ENCODE measurements around the gene PPP2R2C. TPM values are rescaled to one million over a fixed set of nuclear protein-coding genes. Genes with fewer than 3 reads are reported as not detected.
A peak's percentile ranks its signal among the peaks of the same experiment; 100 is the strongest.

Gene PPP2R2C
- total and polyA plus RNA-seq, 12 donors = 0.14 to 10.6 (median 4.2) TPM

DNA sequence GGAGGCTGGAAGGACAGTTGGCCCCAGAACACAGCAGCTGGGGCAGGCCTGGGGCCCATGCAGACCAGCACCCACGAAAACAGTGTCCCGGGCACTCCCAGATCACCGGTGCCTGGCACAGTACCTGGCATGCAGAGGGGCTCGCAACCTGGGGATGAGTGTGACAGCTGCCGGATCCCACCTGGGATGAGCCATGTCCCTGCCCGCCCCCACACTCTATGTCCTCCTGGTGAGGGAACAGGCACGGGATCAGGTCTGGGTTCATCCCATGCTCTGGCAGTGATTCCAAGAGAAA, 22.8 kb upstream of the PPP2R2C start:
- Histone ChIP-seq H3K36me3 (no peaks in the 10 kb centered on the region), H3K4me3 (no peak overlapping the region), H3K27me3 (peaks cover 0 to 49% (median 18%) of the 10 kb centered on the region in 7 donors), H3K4me1 (no peaks in the 10 kb centered on the region), H3K9me3 (peaks cover 0 to 11% (median 0%) of the 10 kb centered on the region in 11 donors), H3K27ac (no peak overlapping the region)
- no peak for DNase-seq
- no peak for ATAC-seq
- TF ChIP-seq, protein P1, sequence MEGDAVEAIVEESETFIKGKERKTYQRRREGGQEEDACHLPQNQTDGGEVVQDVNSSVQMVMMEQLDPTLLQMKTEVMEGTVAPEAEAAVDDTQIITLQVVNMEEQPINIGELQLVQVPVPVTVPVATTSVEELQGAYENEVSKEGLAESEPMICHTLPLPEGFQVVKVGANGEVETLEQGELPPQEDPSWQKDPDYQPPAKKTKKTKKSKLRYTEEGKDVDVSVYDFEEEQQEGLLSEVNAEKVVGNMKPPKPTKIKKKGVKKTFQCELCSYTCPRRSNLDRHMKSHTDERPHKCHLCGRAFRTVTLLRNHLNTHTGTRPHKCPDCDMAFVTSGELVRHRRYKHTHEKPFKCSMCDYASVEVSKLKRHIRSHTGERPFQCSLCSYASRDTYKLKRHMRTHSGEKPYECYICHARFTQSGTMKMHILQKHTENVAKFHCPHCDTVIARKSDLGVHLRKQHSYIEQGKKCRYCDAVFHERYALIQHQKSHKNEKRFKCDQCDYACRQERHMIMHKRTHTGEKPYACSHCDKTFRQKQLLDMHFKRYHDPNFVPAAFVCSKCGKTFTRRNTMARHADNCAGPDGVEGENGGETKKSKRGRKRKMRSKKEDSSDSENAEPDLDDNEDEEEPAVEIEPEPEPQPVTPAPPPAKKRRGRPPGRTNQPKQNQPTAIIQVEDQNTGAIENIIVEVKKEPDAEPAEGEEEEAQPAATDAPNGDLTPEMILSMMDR (IDR thresholded peaks at IDR 0.05) = no peak
- intact Hi-C loops (cut with DNase I) = no loop called here
- 88 to 90% methylated on average over 7 of the region's 7 CpGs for WGBS, 2 donors

DNA sequence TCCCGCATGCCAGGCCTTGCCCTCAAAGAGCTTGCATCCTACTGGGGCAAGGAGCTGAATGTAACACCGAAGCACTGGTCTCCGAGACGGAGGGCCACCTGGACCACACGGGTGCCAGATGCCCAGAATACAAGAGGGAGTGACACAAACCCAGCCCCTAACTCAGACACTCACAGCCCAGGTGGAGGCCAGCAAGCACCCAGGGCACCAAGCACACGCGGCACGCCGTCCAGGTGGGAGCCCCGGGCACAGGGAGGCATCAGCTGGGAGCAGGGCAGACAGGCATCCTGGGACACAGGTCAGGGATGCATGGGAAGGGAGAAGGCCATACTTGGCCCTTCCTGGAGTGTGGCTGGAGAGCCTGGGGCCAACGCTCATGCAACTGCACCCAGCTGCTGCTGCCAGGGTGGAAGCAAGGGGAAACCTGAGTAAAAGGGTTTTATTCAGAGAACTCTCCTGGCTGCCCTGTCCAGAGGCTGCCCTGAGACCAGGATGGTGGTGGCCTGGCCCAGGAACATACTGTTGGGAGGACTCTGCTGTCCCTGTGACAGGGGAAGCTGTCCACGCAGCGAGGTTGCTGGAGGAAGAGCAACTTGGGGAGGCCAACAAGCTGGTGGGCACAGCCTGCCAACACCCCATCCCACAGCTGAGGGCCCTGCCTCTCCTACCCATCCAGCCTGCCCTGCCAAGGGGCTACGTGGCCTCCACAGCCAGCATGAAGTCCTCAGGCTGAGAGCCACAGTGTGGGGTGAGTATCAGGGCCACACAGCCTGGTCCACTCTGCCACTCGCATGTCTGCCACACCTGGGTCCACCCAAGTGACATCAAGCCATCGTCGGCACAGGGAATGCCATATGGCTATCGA, 22.2 kb upstream of the PPP2R2C start:
- Histone ChIP-seq H3K27me3 (peaks cover 0 to 49% (median 20%) of the 10 kb centered on the region in 7 donors), H3K4me1 (no peaks in the 10 kb centered on the region), H3K9me3 (peaks cover 0 to 11% (median 0%) of the 10 kb centered on the region in 11 donors), H3K36me3 (no peaks in the 10 kb centered on the region), H3K4me3 (no peak overlapping the region), H3K27ac (no peak overlapping the region)
- WGBS, 2 donors = 82 to 84% methylated on average over 18 of the region's 18 CpGs
- ATAC-seq (no peak), DNase-seq (no peak)
- TF ChIP-seq, protein P1 (IDR thresholded peaks at IDR 0.05) = no peak
- intact Hi-C loops (cut with DNase I) = no loop called here

DNA sequence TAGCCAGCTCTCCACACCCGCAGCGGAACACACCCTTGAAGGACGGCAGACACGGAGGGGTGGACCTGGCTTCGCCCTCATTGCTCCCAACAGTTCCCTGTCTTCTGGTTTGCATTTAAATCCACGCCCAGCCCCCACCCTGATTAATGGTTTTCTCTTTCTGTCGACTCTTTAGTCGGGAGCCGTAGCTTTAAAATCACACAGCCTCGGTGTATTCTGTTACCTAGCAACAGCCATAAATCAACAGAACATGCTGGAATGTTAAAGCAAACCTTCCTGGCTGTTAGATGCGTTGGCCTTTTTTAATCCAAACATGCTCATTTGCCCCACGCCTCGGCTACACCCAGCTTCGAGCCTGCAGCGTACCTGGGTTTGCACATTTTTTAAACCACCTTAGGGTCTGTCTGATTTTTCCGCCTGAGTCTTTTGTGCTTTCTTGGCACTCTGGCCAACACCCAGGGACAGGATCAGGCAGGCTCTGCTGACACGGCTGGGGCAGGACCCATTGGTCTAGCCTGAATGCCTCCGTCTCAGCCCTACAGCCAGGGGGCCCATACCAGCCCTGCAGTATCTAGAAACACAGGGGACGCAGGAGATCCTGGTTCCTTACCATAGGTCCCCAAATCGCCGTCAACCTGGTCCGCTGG, 21.4 kb upstream of the PPP2R2C start:
- H3K4me3 ChIP-seq = peak overlapping the region in 1 of 10 donors; percentile 3
- no peak overlapping the region for H3K27ac ChIP-seq
- no peaks in the 10 kb centered on the region for H3K36me3 ChIP-seq
- no peaks in the 10 kb centered on the region for H3K4me1 ChIP-seq
- intact Hi-C loops (cut with DNase I) = no loop called here
- 35 to 39% methylated on average over 22 of the region's 22 CpGs for WGBS, 2 donors
- DNase-seq = no peak
- ATAC-seq = peak in 3 of 8 donors; percentile 29 to 42 (median 41)
- peaks cover 0 to 44% (median 23%) of the 10 kb centered on the region in 7 donors for H3K27me3 ChIP-seq
- TF ChIP-seq, protein P1 (IDR thresholded peaks at IDR 0.05) = no peak
- peaks cover 0 to 11% (median 0%) of the 10 kb centered on the region in 11 donors for H3K9me3 ChIP-seq

DNA sequence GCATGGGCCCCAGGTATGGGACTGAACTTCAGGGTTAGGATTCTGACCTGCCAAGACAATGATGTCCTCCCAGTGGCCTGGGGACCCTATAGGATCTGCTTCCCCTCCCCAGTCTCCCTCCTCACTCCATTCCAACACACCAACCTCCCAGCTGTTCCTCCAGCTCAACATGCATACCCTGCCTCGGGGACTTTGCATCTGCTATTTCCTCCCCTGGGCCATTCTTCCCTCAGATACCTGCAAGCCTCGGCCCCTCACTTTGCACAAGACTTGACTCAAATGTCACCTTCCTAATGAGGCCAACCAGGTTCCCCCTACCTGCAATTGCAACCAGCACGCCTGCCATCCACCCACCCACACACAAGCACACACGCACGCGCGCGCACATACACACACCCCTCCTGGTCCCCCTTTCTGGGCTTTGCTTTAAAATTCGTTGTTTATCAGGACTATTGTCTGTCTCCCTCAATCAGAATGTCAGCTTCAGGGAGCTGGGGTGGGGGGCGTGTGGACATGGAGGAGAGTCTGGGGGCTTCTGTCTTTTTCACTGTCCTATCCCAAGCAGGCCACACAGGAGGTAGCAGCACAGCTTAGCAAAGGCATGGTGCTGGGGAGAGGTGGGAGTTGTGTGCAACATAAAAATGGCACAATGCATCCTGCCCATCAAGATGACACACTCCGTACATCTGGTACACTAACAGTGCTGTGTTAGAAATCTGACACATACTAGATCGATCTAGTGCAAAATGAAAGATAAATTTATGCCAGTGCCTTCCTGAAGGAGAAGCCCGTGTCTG, 20.6 kb upstream of the PPP2R2C start:
- DNase-seq (no peak), ATAC-seq (peak in 1 of 8 donors; percentile 8)
- Histone ChIP-seq H3K27ac (no peak overlapping the region), H3K36me3 (no peaks in the 10 kb centered on the region), H3K4me3 (peak overlapping the region in 1 of 10 donors; percentile 3), H3K9me3 (peaks cover 0 to 15% (median under 1%) of the 10 kb centered on the region in 11 donors), H3K27me3 (peaks cover 0 to 42% (median 23%) of the 10 kb centered on the region in 7 donors), H3K4me1 (no peaks in the 10 kb centered on the region)
- WGBS, 2 donors = 65 to 71% methylated on average over 13 of the region's 13 CpGs
- intact Hi-C loops (cut with DNase I) = no loop called here
- TF ChIP-seq, protein P1 (IDR thresholded peaks at IDR 0.05) = no peak
